Loucy (cell line): ENCODE data around the gene SYN1.
"Not testable (repeated sequence)": the region's sequence is repeated elsewhere in the genome, so short reads cannot be mapped to it uniquely, and the experiment has no call there.

Source experiments
- H2AFZ ChIP-seq: fragments of 200-600 bp; sonication (generic); 2 replicates; pipeline ENCODE4 v1.6.0; 2016; ENCODE audit warnings: antibody characterized with exemption, mild to moderate bottlenecking, low read length, moderate library complexity
- H3F3A ChIP-seq: fragments of 200-600 bp; 2 replicates; pipeline ENCODE4 v1.6.0; 2016; ENCODE audit warnings: antibody characterized with exemption, low read depth, mild to moderate bottlenecking
- H3K27me3 ChIP-seq: fragments of 200-600 bp; sonication (generic); 2 replicates; pipeline ENCODE4 v1.6.1; 2014; ENCODE audit warnings: low read length, mild to moderate bottlenecking; ENCODE audit not compliant: insufficient read depth, poor library complexity, severe bottlenecking
- H3K36me3 ChIP-seq: fragments of 200-600 bp; sonication (generic); 2 replicates; pipeline ENCODE4 v1.6.1; 2016; ENCODE audit warnings: low read length; ENCODE audit not compliant: insufficient read depth
- H3K4me1 ChIP-seq: fragments of 200-600 bp; sonication (generic); 2 replicates; pipeline ENCODE4 v1.5.1; 2014; ENCODE audit warnings: low read length, mild to moderate bottlenecking; ENCODE audit not compliant: insufficient read depth, poor library complexity, severe bottlenecking
- H3K4me2 ChIP-seq: fragments of 200-600 bp; sonication (generic); 2 replicates; pipeline ENCODE4 v1.6.0; 2014; ENCODE audit warnings: antibody characterized with exemption, low read length, low read depth, mild to moderate bottlenecking; ENCODE audit not compliant: poor library complexity, severe bottlenecking
- H3K4me3 ChIP-seq: fragments of 200-600 bp; sonication (generic); 2 replicates; pipeline ENCODE4 v1.5.1; 2014; ENCODE audit warnings: low read length, mild to moderate bottlenecking, mixed read lengths; ENCODE audit not compliant: poor library complexity, severe bottlenecking
- H3K79me2 ChIP-seq: fragments of 200-600 bp; sonication (generic); 2 replicates; pipeline ENCODE4 v1.6.1; 2014; ENCODE audit warnings: low read length; ENCODE audit not compliant: insufficient read depth
- H3K9ac ChIP-seq: fragments of 200-600 bp; sonication (generic); 2 replicates; pipeline ENCODE4 v1.6.0; 2014; ENCODE audit warnings: mild to moderate bottlenecking, low read depth, low read length, moderate library complexity; ENCODE audit not compliant: poor library complexity, severe bottlenecking
- H3K9me2 ChIP-seq: fragments of 200-600 bp; sonication (generic); replicated peaks from 2 replicates; pipeline ENCODE4 v1.6.1; 2016; ENCODE audit warnings: low read depth, low read length, mixed read lengths
- H3K9me3 ChIP-seq: fragments of 200-600 bp; sonication (generic); 2 replicates; pipeline ENCODE4 v1.6.1; 2014; ENCODE audit warnings: mild to moderate bottlenecking, antibody characterized with exemption, low read length, low read depth; ENCODE audit not compliant: insufficient read depth
- H4K20me1 ChIP-seq: fragments of 200-600 bp; sonication (generic); 2 replicates; pipeline ENCODE4 v1.6.0; 2014; ENCODE audit warnings: antibody characterized with exemption, low read length, mild to moderate bottlenecking; ENCODE audit not compliant: insufficient read depth, poor library complexity, severe bottlenecking
- CTCF ChIP-seq: fragments of 200-600 bp; sonication (generic); conservative IDR thresholded peaks from 2 replicates; pipeline ENCODE4 v1.5.1; 2014; ENCODE audit warnings: mild to moderate bottlenecking, antibody characterized with exemption, low read length
- EZH2phosphoT487 ChIP-seq: fragments of 200-600 bp; IDR thresholded peaks from 2 replicates; pipeline ENCODE4 v1.6.1; 2018; ENCODE audit warnings: antibody characterized with exemption, mild to moderate bottlenecking, moderate library complexity, borderline replicate concordance

SYN1 gene

GRCh38 chrX:47619486-47620302 is at the start of gene SYN1:
TSS of gene SYN1 (minus strand) at chrX:47619857. CDS start at chrX:47619728, 129 bp downstream.
- Histone ChIP-seq H3F3A (no peaks in the 10 kb centered on the region), H2AFZ (no peak within 1 kb of the TSS), H3K9me2 (no peaks in the 10 kb centered on the region), H3K9ac (no peak within 1 kb of the TSS), H3K79me2 (no peaks in the 10 kb centered on the region), H4K20me1 (no peaks in the 10 kb centered on the region), H3K4me2 (no peak within 1 kb of the TSS), H3K9me3 (no peaks in the 10 kb centered on the region), H3K36me3 (no peaks in the 10 kb centered on the region), H3K27me3 (no peaks in the 10 kb centered on the region), H3K4me3 (no peak within 1 kb of the TSS), H3K4me1 (no peaks in the 10 kb centered on the region)
- TF ChIP-seq EZH2phosphoT487, result no peak
- TF ChIP-seq CTCF, result no peak

- not testable (repeated sequence) for H3K27me3 ChIP-seq, H3K4me3 ChIP-seq
Observed at GRCh38 chrX:47665797-47666196, 46.1 kb upstream of the SYN1 start.

GRCh38 chrX:47664737-47665136 is 45.1 kb upstream of the SYN1 start:
- Histone ChIP-seq H4K20me1 (no peaks in the 10 kb centered on the region), H3K27me3 (no peaks in the 10 kb centered on the region), H3K9me2 (no peaks in the 10 kb centered on the region), H3K9me3 (no peaks in the 10 kb centered on the region), H3K4me1 (peaks cover 3% of the 10 kb centered on the region), H3F3A (no peaks in the 10 kb centered on the region), H3K9ac (no peak overlapping the region), H3K36me3 (no peaks in the 10 kb centered on the region), H3K4me2 (no peak overlapping the region), H3K4me3 (no peak overlapping the region), H2AFZ (no peak overlapping the region), H3K79me2 (no peaks in the 10 kb centered on the region)
- TF ChIP-seq CTCF (no peak), EZH2phosphoT487 (no peak)

More at GRCh38 chrX:47665797-47666196, 46.1 kb upstream of the SYN1 start:
- not testable (repeated sequence) for H4K20me1 ChIP-seq, H3K4me2 ChIP-seq, H3K9me2 ChIP-seq, H3K4me1 ChIP-seq, H3K9ac ChIP-seq, H2AFZ ChIP-seq, H3F3A ChIP-seq, H3K9me3 ChIP-seq, H3K36me3 ChIP-seq, H3K79me2 ChIP-seq

- Histone ChIP-seq H3K4me3 (no peak overlapping the region), H3F3A (no peaks in the 10 kb centered on the region), H3K9ac (no peak overlapping the region), H3K4me2 (no peak overlapping the region), H3K4me1 (peaks cover 18% of the 10 kb centered on the region), H2AFZ (no peak overlapping the region), H3K27me3 (no peaks in the 10 kb centered on the region), H3K9me3 (no peaks in the 10 kb centered on the region), H3K79me2 (peaks cover 13% of the 10 kb centered on the region), H3K36me3 (no peaks in the 10 kb centered on the region; the same call in 1 of the 2 replicates), H3K9me2 (no peaks in the 10 kb centered on the region), H4K20me1 (peaks cover 10% of the 10 kb centered on the region)
- TF ChIP-seq CTCF (no peak), EZH2phosphoT487 (no peak)
Observed at GRCh38 chrX:47662144-47662657, 42.5 kb upstream of the SYN1 start.
